A172 (cell line): ENCODE results near the gene SNAP29. TPM values are rescaled to one million over a fixed set of nuclear protein-coding genes. Genes with fewer than 3 reads are reported as not detected.
A peak's percentile ranks its signal among the peaks of the same experiment; 100 is the strongest.
"Not testable (repeated sequence)": the region's sequence is repeated elsewhere in the genome, so short reads cannot be mapped to it uniquely, and the experiment has no call there.

Experiments
- DNase-seq: peaks from one replicate; pipeline ENCODE4 v3.0.0-alpha.2; 2015; ENCODE audit warnings: low spot score
- total RNA-seq: library from RNA; depleted of rRNA; stranded (reverse); fragments of >200 nt; shearing (Covaris generic); gene quantifications from 2 replicates; pipeline ENCODE4 v1.2.3, GENCODE V29; 2014

Gene SNAP29
- total RNA-seq, 1 experiment from 2014 or later, result 15.0 TPM

DNA sequence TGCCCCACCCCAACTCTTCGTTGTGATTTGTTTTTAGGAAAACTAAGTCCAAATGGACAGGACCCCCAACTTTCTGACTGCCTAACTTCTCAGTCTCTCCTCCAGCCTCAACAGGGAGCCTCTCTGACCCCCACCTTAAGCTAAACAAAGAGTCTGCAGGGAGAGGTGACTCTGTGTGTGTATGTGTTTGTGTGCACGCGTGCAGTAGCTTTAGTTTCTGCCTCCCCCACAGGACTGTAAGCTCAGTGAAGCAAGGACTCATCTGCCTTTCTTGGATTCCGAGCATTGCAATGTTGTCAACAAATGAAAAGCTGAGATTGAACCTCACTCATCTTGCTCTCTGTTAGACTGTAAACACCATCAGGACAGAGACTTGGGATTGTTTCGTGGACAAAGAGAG lies 7.9 kb downstream of the SNAP29 start:
- no peak for DNase-seq

DNA sequence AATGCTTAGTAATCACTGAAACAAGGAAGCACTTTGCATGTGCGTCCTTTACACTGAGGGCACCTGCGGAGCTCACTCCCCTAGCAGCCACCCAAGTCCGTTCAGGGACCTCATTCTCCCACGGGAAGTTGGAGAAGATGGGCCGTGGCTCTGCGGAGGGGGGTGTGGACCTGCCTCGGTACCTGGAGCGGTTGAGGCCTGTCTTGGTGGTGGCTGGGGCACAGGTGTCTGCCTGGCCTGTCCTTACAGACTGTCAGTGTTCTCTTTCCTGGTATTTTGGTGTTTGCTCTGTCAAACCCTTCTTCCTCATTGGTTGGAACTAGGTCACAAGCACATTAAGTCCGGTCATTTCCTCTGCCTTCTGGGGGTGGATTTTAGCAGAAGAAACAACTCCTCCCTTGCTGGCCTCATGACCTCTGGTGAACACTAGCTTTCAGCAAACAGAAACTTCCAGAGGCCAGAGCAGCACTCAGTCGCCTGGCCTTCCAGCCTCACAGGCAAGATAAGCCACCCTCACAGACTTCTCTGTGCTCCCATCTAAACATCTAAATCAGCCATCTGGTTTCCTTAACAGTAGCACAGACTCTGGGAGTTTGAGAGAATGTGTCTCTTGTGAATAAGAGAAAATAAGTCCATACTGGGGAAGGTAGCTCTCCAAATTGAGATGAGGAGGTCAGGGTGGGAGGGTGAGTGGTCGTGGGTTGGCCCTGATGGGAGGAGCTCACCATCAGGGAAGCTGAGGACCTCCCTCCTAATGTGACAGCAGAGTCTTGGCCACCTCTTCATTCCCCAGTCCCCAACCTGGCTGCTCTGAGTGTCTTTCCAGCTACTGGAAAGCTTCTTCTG lies 8.6 kb downstream of the SNAP29 start:
- no peak for DNase-seq

DNA sequence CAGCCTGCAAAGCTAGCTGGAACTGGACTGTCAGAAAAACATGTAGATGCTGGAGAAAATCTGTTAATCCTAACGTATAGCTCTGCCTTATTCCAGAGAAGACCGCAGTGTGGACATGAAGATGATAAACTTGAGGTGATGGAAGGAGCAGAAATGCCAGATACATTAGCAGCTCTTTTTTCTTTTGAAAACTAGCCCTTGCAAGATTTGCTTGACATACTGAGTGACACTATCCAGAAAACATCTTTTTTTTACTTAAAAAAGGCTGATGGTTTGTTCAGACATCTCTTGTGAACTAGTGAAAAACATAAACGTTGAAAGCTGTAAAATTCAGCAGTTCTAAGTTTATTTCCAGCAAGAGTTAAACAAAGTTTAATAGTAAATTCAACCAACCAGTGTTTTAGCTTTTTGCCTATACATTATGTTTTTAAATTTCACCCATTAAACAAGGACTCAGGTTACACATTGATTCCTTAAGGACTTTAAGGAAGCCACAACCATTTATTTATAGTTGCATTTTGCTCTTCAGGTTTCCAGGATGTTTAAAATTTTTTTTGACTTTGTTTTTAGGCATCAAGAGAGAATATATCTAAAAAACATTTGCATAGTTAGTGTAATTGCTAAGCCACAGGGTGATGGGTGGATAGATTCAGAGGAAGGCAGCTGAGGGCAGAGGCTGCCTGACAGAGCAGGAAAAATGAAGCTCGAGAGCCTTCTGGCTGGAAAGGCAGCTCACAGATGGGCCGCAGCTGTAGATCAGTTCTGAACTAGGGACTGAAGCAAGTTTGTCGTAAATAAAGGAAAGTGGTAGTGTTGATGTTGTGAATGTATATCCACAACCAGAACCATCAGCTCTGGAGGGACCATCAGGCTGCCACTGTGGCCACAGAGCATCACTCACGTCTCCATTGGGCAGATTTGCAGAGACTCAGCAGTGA lies 9.5 kb downstream of the SNAP29 start:
- DNase-seq, result no peak

DNA sequence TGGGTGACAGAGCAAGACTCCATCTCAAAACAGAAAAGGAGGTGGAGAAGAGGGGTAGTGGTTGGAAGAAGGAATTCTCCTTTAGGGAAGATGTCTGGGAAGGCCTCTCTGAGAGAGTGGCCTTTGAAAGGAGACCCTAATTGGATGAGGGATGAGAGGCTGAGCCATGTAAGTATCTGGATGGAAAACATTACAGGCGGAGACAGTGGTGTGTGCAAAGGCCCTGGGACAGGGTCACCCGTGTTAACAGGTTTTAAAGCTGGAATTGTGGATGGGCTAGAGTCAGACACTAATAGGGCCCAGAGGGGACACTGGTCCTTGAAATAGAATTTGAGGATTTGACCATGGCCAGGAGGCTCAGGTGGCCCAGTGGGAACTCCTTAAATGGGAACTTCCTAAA lies 10.4 kb downstream of the SNAP29 start:
- DNase-seq, result no peak

DNA sequence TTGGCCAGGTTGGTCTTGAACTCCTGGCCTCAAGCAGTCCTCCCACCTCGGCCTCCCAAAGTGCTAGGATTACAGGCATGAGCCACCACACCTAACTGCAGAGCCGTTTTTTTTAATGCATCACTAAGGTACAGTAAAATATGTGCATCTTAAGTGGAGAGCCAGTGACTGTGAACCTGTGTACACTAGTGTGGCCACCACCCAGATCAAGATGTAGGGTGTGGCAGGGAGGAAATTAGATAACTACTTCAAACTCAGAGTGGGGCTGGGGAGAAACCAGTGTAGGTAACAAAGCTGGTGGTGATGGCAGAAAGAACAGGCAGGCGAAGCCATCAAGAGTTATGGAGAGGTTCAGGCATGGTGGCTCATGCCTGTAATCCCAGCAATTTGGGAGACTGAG lies 14.4 kb downstream of the SNAP29 start:
- DNase-seq, result no peak

DNA sequence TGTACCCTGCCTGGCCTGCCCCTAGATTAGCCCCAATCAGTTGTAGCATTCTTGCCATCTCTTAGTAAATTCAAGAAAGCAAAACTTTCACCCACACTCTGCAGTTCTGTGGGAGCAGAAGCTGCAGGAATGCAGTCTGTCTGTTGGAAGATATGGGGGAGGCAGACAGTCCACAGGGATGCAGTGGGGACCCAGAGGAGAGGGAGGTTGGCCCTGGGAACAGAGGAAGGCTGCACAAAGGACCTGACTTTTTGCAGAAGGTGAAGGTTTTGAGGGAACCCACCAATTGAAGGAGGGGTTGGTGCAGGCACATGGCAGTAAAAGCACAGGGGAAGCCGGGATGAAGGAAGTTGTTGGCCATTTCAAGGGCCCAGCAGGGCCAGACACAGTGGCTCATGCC lies 16.5 kb downstream of the SNAP29 start:
- no peak for DNase-seq

DNA sequence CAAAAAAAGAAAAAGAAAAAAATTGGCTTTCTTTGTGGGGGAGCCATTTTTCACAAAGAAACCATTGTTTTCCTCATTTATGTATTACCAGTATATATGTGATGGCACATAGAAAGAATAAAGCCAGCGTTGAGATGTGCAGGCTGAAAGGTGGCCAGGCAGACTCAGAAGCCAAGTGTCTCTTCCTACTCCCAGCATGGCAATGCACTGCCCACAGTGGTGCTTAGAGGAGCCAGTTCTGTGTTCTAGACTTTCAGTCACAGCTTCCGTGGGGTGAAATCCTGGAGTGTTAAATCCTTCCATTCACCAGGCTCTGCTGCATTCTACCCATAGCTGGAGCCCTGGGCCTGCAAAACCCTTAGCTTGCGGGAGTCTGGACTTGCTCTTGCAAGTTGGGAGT lies 18.9 kb downstream of the SNAP29 start:
- no peak for DNase-seq

DNA sequence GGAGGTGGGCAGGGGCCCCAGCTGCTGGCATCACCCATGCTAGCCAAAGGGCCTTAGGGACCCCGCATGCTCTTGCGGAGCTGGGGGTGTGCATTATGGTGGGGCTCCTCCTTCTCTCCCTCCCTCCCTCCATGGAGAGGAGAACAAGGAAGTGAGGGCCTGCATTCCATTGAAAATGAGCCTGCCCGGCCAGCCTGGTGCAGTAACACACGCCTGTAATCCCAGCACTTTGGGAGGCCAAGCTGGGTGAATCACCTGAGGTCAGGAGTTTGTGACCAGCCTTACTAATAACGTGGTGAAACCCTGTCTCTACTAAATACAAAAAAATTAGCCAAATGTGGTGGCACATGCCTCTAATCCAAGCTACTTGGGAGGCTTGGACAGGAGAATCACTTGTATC lies 22.4 kb downstream of the SNAP29 start:
- no peak for DNase-seq

DNA sequence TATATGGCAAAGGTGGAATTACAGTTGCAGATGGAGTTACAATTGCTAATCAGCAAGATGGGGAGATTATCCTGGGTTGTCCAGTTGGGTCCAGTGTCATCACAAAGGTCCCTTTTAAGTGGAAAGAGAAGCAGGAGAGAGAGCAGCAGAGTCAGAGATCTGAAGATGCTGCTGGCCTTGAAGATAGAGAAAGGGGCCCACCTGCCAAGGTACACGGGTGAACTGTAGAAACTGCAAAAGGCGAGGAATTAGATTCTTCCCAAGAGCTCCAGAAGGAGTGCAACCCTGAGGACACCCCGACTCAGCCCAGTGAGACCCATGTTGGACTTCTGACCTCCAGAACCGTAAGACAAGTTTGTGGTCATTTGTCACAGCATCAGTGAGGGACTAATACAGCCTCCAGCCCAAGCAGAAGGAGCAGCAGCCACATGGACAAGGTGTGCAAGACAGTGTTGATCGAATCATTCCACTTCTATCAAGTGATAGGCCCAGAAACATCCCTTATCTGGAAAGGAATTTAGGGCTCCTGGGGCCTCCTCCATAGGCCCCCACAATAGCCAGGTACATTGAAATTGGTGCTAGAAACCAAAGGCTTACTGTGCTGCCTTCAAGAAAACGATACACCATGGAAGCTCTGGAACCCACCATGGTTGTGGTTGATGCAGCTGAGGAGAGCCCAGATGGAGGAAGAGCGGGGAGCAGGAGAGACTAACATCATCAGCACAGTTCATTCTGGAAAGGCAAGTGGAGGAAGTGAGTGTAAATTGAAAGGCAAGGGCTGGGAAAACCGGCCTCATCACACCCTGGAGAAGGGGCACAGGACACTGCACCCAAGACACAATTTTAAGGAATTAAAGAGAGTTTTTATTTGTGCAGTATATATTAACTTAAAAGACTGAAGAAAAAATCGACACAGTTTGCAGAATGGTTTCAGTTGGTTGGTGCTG lies 23.3 kb downstream of the SNAP29 start:
- DNase-seq, result no peak

DNA sequence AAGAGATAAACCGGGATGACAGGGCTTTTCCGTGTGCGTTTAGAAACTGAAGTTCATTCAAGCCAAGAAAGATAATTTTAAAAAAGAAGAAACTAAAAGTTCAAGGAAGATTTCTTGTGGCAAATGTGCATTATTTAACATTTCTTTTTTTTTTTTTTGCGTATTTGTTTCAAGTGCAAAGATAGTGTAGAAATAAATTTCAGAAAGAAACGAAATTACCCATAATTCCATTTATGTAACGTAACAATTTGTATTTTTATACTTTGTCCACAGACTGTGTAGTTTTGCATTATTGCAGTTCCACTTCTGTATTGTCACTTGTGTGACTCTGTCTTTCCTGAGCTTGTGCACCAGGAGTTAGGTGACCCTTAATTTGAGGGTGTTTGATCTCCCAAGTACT lies 24.0 kb downstream of the SNAP29 start:
- no peak for DNase-seq

DNA sequence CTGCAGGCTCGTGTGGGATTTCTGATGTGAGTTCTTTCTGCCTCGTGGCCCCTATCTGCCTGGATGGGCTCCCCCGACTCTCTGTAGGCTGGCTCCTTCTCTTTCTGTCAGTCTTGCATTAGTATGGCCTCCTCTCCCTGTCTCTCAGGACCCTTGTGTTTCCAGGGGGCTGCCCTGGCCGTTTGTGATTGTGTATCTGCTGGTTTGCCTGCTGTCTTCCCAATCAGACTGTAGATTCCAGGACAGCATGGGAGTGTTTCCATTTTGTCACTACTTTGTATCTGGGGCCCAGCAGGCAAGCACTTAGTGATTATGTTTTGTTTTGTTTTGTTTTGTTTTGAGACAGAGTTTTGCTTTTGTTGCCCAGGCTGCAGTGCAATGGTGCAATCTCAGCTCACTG lies 25.6 kb downstream of the SNAP29 start:
- no peak for DNase-seq

DNA sequence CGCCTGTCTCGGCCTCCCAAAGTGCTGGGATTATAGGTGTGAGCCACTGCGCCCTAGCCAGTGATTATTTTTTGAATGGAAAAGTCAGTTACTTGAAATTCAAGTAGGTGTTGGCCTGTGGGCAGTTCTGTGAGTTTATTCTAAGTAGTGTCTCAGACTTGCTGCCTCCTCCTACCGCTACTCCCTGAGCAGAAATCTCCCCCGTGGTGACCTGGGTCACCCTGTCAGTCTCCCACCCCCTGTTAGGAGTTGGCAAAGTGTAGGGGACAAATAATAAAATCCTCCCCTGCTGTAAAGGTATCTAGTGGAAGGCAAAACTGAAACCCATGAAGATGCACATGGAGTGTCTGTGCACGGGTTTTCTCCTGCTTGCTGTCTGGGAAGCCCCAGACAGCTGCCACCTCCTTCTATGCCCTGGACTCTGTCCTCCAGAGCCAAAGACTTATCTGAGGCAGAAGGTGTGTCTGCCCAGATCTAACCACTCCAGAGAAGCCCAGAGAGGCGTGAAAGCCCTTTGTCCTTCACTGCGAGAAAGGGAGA lies 26.3 kb downstream of the SNAP29 start:
- DNase-seq, result no peak

DNA sequence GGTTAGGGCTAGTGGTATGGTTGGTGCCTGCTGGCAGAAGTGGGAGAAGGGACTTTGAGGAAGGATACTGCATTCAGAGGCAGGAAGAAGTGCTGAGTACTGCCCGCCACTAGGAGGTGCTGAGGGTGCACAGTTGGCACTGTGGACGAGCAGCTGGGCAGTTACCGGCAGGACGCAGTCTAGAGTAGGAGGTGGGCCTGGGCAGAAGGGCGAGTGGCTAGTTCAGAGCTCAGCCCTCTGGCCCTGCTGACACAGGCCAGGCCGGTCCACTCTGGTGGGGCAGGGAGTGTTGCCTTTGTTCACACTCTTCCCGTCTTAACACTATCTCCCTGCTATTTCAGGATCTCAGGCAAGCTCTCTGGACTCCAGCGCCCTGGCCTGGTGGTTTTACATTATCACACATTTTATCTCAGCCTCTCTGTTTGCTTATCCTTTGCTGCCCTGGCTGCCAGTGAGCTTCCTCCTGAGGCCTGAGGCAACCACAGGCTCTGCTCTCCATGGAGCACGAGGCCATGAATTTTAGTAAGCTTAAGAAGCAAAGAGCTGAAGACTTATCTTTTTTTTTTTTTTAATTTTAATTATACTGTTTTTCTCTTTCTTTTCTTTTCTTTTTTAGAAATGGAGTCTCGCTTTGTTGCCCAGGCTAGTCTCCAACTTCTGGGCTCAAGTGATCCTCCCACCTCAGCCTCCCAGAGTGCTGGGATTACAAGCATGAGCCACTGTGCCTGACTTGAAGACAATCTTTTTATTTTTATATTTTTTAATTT lies 26.9 kb downstream of the SNAP29 start:
- peak; percentile 69 for DNase-seq

DNA sequence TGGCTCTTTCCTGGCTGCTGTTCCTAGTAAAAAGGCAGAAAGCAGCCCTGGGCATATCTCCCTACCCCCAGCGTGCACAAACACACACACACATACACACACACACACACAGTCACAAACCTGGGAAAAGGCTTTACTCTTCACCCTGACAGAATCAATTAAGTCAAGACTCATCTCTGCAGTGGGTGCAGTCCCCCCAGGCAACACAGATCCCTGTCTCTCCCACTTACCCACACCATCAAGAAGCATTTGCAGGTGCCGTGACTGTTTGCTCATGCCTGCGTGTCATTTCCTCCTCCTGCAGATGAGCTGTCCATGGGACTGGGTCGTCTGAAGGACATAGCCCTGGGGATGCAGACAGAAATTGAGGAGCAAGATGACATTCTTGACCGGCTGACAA lies 28.6 kb downstream of the SNAP29 start:
- peak; percentile 4 for DNase-seq

DNA sequence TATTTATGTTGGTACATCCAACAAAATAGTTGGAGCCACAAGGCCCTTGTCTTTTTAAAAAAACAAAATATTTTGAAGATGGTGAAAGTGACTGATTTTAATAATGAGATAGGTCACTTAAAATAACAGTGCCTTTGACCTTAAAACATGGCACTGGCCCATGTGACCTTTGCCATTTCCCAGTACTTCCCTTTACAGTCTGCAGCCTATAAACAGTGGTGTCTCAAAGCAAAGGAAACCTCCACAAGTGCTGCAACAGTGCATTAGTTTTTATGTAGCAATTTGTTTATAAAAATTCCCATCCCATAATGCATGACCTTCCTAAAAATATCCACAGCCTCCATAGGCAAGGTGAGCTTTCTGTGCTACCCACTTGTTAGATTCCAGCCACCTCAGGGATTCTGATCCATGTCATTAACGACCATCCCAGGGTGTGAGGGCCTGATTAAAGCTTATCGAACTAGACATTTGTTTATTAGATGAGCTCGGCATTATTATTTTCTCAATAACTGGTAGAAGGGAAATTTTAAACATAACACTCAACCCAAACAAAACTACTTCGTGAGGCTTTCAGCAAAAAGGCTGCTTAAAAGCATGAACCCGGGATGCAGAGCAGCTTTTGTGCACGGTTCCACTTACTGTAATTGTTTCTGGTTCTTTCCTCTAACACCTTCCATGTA lies 30.4 kb downstream of the SNAP29 start:
- no peak for DNase-seq

DNA sequence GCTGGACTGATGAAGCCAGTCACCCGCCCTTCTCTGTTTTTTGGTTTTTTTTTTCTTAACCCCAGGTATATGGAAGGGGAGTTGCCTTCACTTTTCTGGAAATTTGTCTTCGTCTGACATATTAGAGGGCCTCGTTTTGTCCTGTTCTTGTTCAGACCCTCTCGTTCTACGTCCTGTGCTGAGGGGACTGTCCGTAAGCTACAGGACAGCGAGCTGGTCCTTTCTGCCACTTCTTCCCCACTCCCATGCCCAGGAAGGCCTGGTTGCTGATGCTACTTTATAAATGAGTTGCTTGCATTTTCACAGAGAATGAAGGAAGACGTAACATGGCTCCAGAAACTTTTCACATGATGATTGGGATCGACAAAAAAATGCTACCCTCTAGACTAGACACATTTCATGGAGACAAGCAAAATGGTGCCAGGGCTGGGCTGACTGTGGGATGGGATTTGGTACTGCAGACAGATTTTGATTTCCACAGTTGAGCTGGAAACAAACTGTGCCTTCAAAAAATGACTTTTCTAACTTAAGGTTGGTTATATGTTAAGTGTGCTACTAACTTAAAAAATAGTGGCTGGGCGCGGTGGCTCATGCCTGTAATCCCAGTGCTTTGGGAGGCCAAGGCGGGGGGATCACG lies 31.2 kb downstream of the SNAP29 start:
- no peak for DNase-seq

DNA sequence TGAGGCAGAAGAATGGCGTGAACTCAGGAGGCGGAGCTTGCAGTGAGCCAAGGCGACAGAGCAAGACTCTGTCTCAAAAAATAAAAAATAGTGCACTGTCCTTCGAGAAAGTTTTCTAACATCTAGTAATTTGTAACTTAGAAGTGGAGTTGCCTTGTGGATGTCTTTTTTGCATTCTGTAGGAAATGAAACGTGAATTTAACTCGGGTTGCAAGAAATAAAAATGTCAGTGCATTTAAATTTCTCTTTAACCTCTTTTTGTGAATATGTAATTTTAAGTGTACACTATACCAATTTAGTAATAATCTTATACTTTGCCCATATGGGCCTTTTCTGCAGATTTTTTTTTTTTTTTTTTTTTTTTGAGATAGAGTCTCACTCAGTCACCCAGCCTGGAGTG lies 32.2 kb downstream of the SNAP29 start:
- no peak for DNase-seq

DNA sequence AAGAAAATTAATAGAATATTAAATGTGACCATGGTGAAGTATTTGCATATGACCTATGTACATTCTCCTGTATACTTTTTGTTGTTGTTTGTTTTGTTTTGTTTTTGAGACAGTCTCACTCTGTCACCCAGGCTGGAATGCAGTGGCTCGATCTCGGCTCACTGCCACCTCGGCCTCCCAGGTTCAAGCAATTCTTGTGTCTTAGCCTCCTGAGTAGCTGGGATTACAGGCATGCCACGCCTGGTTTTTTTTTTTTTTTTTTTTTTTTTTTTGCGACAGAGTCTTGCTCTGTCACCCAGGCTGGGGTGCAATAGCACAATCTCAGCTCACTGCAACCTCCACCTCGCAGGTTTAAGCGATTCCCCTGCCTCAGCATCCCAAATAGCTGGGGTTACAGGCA lies 38.9 kb downstream of the SNAP29 start:
- not testable (repeated sequence) for DNase-seq

DNA sequence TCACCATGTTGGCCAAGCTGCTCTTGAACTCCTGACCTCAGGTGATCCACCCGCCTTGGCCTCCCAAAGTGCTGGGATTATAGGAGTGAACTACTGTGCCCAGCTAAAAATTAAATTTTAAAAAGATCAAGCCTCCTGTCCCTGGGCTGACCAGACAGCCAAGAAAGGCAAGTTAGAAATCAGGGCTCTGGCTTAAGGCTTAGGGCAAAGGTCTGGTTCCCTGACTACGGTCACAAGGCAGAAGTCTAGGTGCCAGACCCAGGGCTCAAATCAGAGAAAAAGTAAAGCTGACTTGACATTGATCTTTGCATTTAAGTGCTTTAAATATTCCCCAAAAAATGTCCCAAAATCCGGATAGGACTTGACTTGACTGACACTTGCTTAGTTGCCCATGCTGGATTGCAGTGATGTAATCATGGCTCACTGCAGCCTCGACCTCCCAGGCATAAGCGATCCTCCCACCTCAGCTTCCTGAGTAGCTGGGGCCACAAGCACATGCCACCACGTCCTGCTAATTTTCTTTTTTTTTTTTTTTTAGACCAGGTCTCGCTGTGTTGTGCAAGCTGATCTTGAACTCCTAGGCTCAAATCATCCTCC lies 41.1 kb downstream of the SNAP29 start:
- DNase-seq, result no peak
